CD14-positive monocyte (primary cell): ENCODE data around the gene KDM6A. TPM values are rescaled to one million over a fixed set of nuclear protein-coding genes. Genes with fewer than 3 reads are reported as not detected.
A peak's percentile ranks its signal among the peaks of the same experiment; 100 is the strongest.
"Not testable (repeated sequence)": the region's sequence is repeated elsewhere in the genome, so short reads cannot be mapped to it uniquely, and the experiment has no call there.

Source experiments
- DNase-seq, 3 donors: peaks; one replicate each; pipeline ENCODE4 v3.0.0-alpha.2; 2011 to 2022
- H2AFZ ChIP-seq: 2 replicates; pipeline ENCODE4 v1.6.0; 2012; ENCODE audit warnings: mild to moderate bottlenecking, low read depth, low read length, inconsistent platforms; ENCODE audit not compliant: insufficient read depth, poor library complexity, severe bottlenecking
- H3K27ac ChIP-seq, 2 donors: 1 replicate in 1 of 2; 2 replicates in 1 of 2; pipeline ENCODE4 v1.5.1; 2012 to 2013; ENCODE audit warnings: low read length in 2 of 2, control low read depth in 1 of 2, inconsistent platforms in 1 of 2, low read depth in 1 of 2, mild to moderate bottlenecking in 1 of 2
- H3K27me3 ChIP-seq, 2 donors: one replicate each; pipeline versions ENCODE4 v1.6.0 to v1.6.1; 2011 to 2013; ENCODE audit warnings: low read length in 2 of 2; ENCODE audit not compliant: control insufficient read depth in 2 of 2, insufficient read depth in 2 of 2
- H3K36me3 ChIP-seq, 2 donors: replicated peaks in 1 of 2; 1 replicate in 1 of 2; 2 replicates in 1 of 2; pipeline versions ENCODE4 v1.5.1 to v1.6.1; 2012 to 2013; ENCODE audit warnings: low read length in 2 of 2, control low read depth in 1 of 2, inconsistent platforms in 1 of 2, mild to moderate bottlenecking in 1 of 2; ENCODE audit not compliant: insufficient read depth in 2 of 2, control insufficient read depth in 1 of 2
- H3K4me1 ChIP-seq, 2 donors: 1 replicate in 1 of 2; 2 replicates in 1 of 2; pipeline versions ENCODE4 v1.5.1 to v1.6.1; 2012 to 2013; ENCODE audit warnings: low read length in 2 of 2, control low read depth in 1 of 2, inconsistent platforms in 1 of 2, mild to moderate bottlenecking in 1 of 2, moderate library complexity in 1 of 2; ENCODE audit not compliant: insufficient read depth in 2 of 2, control insufficient read depth in 1 of 2
- H3K4me2 ChIP-seq: replicated peaks from 2 replicates; pipeline ENCODE3; 2012; ENCODE audit warnings: low read length, moderate library complexity, mild to moderate bottlenecking; ENCODE audit not compliant: poor library complexity, severe bottlenecking; ENCODE audit errors: extremely low read depth
- H3K4me3 ChIP-seq, 3 experiments: fragments of 200-600 bp in 1 of 3; sonication (generic) in 1 of 3; replicated peaks in 1 of 3; 1 replicate in 2 of 3; 2 replicates in 1 of 3; pipeline ENCODE4 v1.5.1; 2011 to 2013; ENCODE audit warnings: low read length in 3 of 3, mild to moderate bottlenecking in 3 of 3, control low read depth in 2 of 3, low read depth in 2 of 3, inconsistent platforms in 1 of 3, moderate library complexity in 1 of 3
- H3K79me2 ChIP-seq: 2 replicates; pipeline ENCODE4 v1.6.0; 2012; ENCODE audit warnings: mild to moderate bottlenecking, control low read depth, inconsistent platforms, low read length, moderate library complexity; ENCODE audit not compliant: insufficient read depth
- H3K9ac ChIP-seq: 2 replicates; pipeline ENCODE4 v1.6.0; 2017; ENCODE audit warnings: low read length, mild to moderate bottlenecking; ENCODE audit not compliant: insufficient read depth, poor library complexity, severe bottlenecking
- H3K9me3 ChIP-seq, 2 donors: replicated peaks in 1 of 2; 1 replicate in 1 of 2; 2 replicates in 1 of 2; pipeline versions ENCODE4 v1.5.1 to v1.6.1; 2012 to 2013; ENCODE audit warnings: low read length in 2 of 2, control low read depth in 1 of 2; ENCODE audit not compliant: control insufficient read depth in 1 of 2, insufficient read depth in 1 of 2
- H4K20me1 ChIP-seq: 2 replicates; pipeline ENCODE4 v1.6.0; 2012; ENCODE audit warnings: mild to moderate bottlenecking, low read length, control low read depth, moderate library complexity; ENCODE audit not compliant: insufficient read depth
- H3K27ac Mint-ChIP-seq, 7 donors: one replicate each; pipeline ENCODE4 v1.8.0; 2020; ENCODE audit warnings: mild to moderate bottlenecking in 7 of 7, mixed read lengths in 7 of 7, moderate library complexity in 6 of 7, inconsistent platforms in 2 of 7
- H3K27me3 Mint-ChIP-seq, 3 donors: one replicate each; pipeline ENCODE4 v1.8.0; 2021 to 2022; ENCODE audit warnings: low read depth in 3 of 3, mild to moderate bottlenecking in 3 of 3, mixed read lengths in 3 of 3, moderate library complexity in 3 of 3, inconsistent platforms in 1 of 3
- H3K36me3 Mint-ChIP-seq, 2 donors: one replicate each; pipeline ENCODE4 v1.8.0; 2020; ENCODE audit warnings: mixed read lengths in 2 of 2, inconsistent platforms in 1 of 2, mild to moderate bottlenecking in 1 of 2
- H3K4me1 Mint-ChIP-seq: one replicate; pipeline ENCODE4 v1.8.0; 2020; ENCODE audit warnings: mild to moderate bottlenecking, mixed read lengths
- H3K4me3 Mint-ChIP-seq, 2 donors: one replicate each; pipeline ENCODE4 v1.8.0; 2020; ENCODE audit warnings: mild to moderate bottlenecking in 2 of 2, mixed read lengths in 2 of 2, moderate library complexity in 1 of 2
- H3K9me3 Mint-ChIP-seq, 7 donors: one replicate each; pipeline ENCODE4 v1.8.0; 2020 to 2022; ENCODE audit warnings: mixed read lengths in 7 of 7, mild to moderate bottlenecking in 6 of 7, moderate library complexity in 6 of 7, inconsistent platforms in 2 of 7
- CTCF ChIP-seq: fragments of 200-600 bp; IDR thresholded peaks from one replicate; pipeline ENCODE4 v1.8.0; 2022; ENCODE audit warnings: antibody characterized with exemption, mild to moderate bottlenecking
- WGBS: methylation state at CpG from one replicate; pipeline ENCODE4 v1.1.5; 2013; ENCODE audit warnings: missing lambda C conversion rate; ENCODE audit not compliant: insufficient coverage; 5-methylcytosine and 5-hydroxymethylcytosine counted together
- intact Hi-C, 2 donors: fragments of 100-400 bp; cut with micrococcal nuclease; formaldehyde crosslinking; loops; one replicate each; pipeline versions ENCODE4 v1.15.0 to v1.15.1; 2023
- polyA plus RNA-seq, 3 donors: library from polyadenylated mRNA; depleted of rRNA in 1 of 3; unstranded in 2 of 3; stranded (reverse) in 1 of 3; fragments of 300-500 nt in 2 of 3; fragments of >200 nt in 1 of 3; fragmentation: Illumina TruSeq in 2 of 3; gene quantifications; 1 replicate in 2 of 3; 2 replicates in 1 of 3; pipeline ENCODE4 v1.2.3, GENCODE V29; 2012 to 2021

Gene KDM6A
- polyA plus RNA-seq, 3 donors = 7.6 to 35.0 (median 13.8) TPM

GRCh38 chrX:45070116-45071007 is 197.4 kb downstream of the KDM6A start:
- Mint-ChIP-seq H3K27ac (peak overlapping the region; percentile 63 to 93 (median 79)), H3K36me3 (peaks cover 23 to 58% of the 10 kb centered on the region in 2 donors), H3K27me3 (no peaks in the 10 kb centered on the region), H3K4me1 (peaks cover 15% of the 10 kb centered on the region), H3K4me3 (no peak overlapping the region), H3K9me3 (no peaks in the 10 kb centered on the region)
- no peaks in the 10 kb centered on the region for H3K27me3 ChIP-seq
- H3K27ac ChIP-seq = peak overlapping the region in 1 of 2 donors; percentile 63
- H3K4me1 ChIP-seq = peaks cover 12 to 18% of the 10 kb centered on the region in 2 donors
- H3K79me2 ChIP-seq = peaks cover 40% of the 10 kb centered on the region
- peaks cover 6 to 61% of the 10 kb centered on the region in 2 donors for H3K36me3 ChIP-seq
- no peak overlapping the region for H3K4me2 ChIP-seq
- intact Hi-C loops = no loop called here
- H3K9me3 ChIP-seq = no peaks in the 10 kb centered on the region
- H3K9ac ChIP-seq = no peak overlapping the region
- DNase-seq = peak; percentile 16 to 33 (median 21)
- H3K4me3 ChIP-seq = no peak overlapping the region
- WGBS = 0% methylated on average over 1 of the region's 2 CpGs
- H4K20me1 ChIP-seq = peaks cover 89% of the 10 kb centered on the region
- H2AFZ ChIP-seq = no peak overlapping the region
- TF ChIP-seq CTCF = peak; percentile 55

- H3K9me3 ChIP-seq, H3K9me3 Mint-ChIP-seq, H3K4me3 Mint-ChIP-seq, H3K4me2 ChIP-seq, H3K27me3 ChIP-seq, H3K27me3 Mint-ChIP-seq, H3K4me3 ChIP-seq, H3K9ac ChIP-seq, DNase-seq, H3K27ac ChIP-seq, H2AFZ ChIP-seq, intact Hi-C loops: not testable (repeated sequence)
- Histone ChIP-seq H3K36me3 (peaks cover 6 to 60% of the 10 kb centered on the region in 2 donors), H4K20me1 (peaks cover 77% of the 10 kb centered on the region), H3K4me1 (peaks cover 12 to 18% of the 10 kb centered on the region in 2 donors), H3K79me2 (peaks cover 40% of the 10 kb centered on the region)
- H3K36me3 Mint-ChIP-seq = peaks cover 18 to 56% of the 10 kb centered on the region in 2 donors
- WGBS = no CpG with 5 or more reads among the region's 4 CpGs
- peaks cover 18% of the 10 kb centered on the region for H3K4me1 Mint-ChIP-seq
- peak overlapping the region in 1 of 7 donors; percentile 33 for H3K27ac Mint-ChIP-seq
Observed at GRCh38 chrX:45073011-45073410, 200.0 kb downstream of the KDM6A start.
